Ishikawa (cell line): ENCODE data around the gene OSBPL8.

Experiments used
- CEBPB ChIP-seq: IDR thresholded peaks from 2 replicates; pipeline ENCODE4 v1.6.1; 2012
- CREB1 ChIP-seq: IDR thresholded peaks from 2 replicates; pipeline ENCODE4 v1.6.1; 2012; ENCODE audit warnings: low read depth
- EGR1 ChIP-seq: IDR thresholded peaks from 2 replicates; pipeline ENCODE4 v1.6.1; 2012
- EP300 ChIP-seq: IDR thresholded peaks from 2 replicates; pipeline ENCODE4 v1.6.1; 2012; ENCODE audit warnings: borderline replicate concordance
- FOXM1 ChIP-seq: IDR thresholded peaks from 2 replicates; pipeline ENCODE4 v1.6.1; 2012; ENCODE audit warnings: low read depth, borderline replicate concordance
- NFIC ChIP-seq: IDR thresholded peaks from 2 replicates; pipeline ENCODE4 v1.6.1; 2012
- RAD21 ChIP-seq: IDR thresholded peaks from 2 replicates; pipeline ENCODE4 v1.6.1; 2012; ENCODE audit warnings: low read depth
- TAF1 ChIP-seq: IDR thresholded peaks from 2 replicates; pipeline ENCODE4 v1.6.1; 2012; ENCODE audit warnings: low read depth, mild to moderate bottlenecking
- TCF12 ChIP-seq: IDR thresholded peaks from 2 replicates; pipeline ENCODE4 v1.6.1; 2012; ENCODE audit warnings: low read depth
- TEAD4 ChIP-seq: IDR thresholded peaks from 2 replicates; pipeline ENCODE4 v1.6.1; 2012
- YY1 ChIP-seq: IDR thresholded peaks from 2 replicates; pipeline ENCODE4 v1.6.1; 2012; ENCODE audit warnings: low read depth
- ZBTB7A ChIP-seq: IDR thresholded peaks from 2 replicates; pipeline ENCODE4 v1.6.1; 2012; ENCODE audit warnings: low read depth
- TF ChIP-seq, protein P1 (sequence below): IDR thresholded peaks from 2 replicates; pipeline ENCODE4 v1.6.1; 2012
- TF ChIP-seq, protein P2 (sequence below): IDR thresholded peaks from 2 replicates; pipeline ENCODE4 v1.6.1; 2012
- TF ChIP-seq, protein P3 (sequence below): IDR thresholded peaks from 2 replicates; pipeline ENCODE4 v1.6.1; 2012; ENCODE audit warnings: low read depth, mild to moderate bottlenecking

The OSBPL8 gene

DNA sequence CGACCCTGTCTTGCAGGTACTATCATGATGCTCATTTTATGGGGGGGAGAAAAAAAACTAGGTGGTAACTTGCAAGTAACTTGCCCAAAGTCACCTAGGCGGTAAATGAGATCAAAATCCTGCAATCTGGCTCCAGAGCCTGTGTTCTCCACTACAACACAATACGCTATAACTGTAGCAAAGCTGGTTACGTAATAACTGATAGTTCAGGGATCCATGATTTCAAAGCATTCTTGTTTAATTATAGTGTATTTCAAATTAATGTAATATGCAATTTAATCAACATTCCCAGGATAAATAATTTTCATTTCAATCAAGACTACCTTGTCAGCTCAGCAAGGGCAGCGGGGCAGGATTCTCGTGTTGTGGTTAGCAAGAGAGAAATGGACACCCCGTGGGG lies 243.1 kb downstream of the OSBPL8 start:
- no peak for TF ChIP-seq YY1
- TF ChIP-seq NFIC, result no peak
- TF ChIP-seq RAD21, result no peak
- no peak for TF ChIP-seq EGR1
- no peak for TF ChIP-seq EP300
- TF ChIP-seq, protein P1, sequence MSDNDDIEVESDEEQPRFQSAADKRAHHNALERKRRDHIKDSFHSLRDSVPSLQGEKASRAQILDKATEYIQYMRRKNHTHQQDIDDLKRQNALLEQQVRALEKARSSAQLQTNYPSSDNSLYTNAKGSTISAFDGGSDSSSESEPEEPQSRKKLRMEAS, result no peak
- no peak for TF ChIP-seq CREB1
- TF ChIP-seq CEBPB, result no peak
- TF ChIP-seq TCF12, result no peak
- no peak for TF ChIP-seq ZBTB7A
- TF ChIP-seq TEAD4, result no peak
- TF ChIP-seq, protein P2, sequence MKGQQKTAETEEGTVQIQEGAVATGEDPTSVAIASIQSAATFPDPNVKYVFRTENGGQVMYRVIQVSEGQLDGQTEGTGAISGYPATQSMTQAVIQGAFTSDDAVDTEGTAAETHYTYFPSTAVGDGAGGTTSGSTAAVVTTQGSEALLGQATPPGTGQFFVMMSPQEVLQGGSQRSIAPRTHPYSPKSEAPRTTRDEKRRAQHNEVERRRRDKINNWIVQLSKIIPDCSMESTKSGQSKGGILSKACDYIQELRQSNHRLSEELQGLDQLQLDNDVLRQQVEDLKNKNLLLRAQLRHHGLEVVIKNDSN, result no peak
- no peak for TF ChIP-seq TAF1
- no peak for TF ChIP-seq FOXM1

DNA sequence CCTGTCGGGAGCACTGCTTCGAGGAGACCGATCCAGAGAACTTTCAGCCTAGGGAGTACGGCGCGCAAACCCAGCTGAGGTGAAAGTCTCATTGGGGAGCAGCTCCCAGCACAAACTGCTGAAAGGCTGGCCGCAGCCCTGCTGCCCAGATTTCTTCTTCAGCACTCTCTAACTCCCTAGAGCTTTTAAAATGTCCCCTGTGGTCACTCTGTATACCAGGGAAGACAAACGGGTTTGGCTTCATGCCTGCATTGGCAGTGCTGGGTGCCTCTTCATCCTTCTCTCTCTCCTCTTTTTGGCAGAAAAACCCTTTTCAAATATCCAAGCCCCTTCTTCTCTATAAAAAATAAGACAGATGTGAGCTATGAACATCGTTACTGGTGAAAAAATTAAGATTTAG lies 246.3 kb downstream of the OSBPL8 start:
- TF ChIP-seq ZBTB7A (no peak), NFIC (no peak)

DNA sequence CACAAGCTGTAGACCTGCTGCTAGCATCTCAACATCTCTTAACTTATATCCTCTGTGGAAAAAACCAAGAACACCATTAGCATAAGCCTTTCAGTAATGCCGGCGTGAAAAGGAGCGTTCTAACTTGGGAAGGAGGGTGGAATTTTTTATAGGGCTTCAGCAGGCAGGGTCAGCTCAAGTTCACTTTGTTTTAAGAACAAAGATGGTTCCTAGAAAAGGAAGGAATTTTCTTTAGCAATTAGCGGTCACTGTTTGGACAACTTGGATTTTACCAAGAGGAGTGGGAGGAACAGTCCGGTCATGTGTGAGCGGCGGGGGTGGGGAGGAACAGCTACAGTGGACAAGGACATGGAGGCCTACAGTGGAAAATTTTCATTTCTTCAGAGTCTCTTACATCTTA lies 247.3 kb downstream of the OSBPL8 start:
- TF ChIP-seq CREB1, result no peak
- TF ChIP-seq RAD21, result no peak
- no peak for TF ChIP-seq TAF1
- TF ChIP-seq YY1, result no peak
- no peak for TF ChIP-seq EP300
- no peak for TF ChIP-seq NFIC
- TF ChIP-seq, protein P2, result no peak
- TF ChIP-seq ZBTB7A, result no peak
- no peak for TF ChIP-seq TCF12
- TF ChIP-seq CEBPB, result no peak
- TF ChIP-seq, protein P3, sequence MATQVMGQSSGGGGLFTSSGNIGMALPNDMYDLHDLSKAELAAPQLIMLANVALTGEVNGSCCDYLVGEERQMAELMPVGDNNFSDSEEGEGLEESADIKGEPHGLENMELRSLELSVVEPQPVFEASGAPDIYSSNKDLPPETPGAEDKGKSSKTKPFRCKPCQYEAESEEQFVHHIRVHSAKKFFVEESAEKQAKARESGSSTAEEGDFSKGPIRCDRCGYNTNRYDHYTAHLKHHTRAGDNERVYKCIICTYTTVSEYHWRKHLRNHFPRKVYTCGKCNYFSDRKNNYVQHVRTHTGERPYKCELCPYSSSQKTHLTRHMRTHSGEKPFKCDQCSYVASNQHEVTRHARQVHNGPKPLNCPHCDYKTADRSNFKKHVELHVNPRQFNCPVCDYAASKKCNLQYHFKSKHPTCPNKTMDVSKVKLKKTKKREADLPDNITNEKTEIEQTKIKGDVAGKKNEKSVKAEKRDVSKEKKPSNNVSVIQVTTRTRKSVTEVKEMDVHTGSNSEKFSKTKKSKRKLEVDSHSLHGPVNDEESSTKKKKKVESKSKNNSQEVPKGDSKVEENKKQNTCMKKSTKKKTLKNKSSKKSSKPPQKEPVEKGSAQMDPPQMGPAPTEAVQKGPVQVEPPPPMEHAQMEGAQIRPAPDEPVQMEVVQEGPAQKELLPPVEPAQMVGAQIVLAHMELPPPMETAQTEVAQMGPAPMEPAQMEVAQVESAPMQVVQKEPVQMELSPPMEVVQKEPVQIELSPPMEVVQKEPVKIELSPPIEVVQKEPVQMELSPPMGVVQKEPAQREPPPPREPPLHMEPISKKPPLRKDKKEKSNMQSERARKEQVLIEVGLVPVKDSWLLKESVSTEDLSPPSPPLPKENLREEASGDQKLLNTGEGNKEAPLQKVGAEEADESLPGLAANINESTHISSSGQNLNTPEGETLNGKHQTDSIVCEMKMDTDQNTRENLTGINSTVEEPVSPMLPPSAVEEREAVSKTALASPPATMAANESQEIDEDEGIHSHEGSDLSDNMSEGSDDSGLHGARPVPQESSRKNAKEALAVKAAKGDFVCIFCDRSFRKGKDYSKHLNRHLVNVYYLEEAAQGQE, result no peak
- no peak for TF ChIP-seq EGR1
- no peak for TF ChIP-seq TEAD4
- TF ChIP-seq, protein P1, result no peak
- no peak for TF ChIP-seq FOXM1

DNA sequence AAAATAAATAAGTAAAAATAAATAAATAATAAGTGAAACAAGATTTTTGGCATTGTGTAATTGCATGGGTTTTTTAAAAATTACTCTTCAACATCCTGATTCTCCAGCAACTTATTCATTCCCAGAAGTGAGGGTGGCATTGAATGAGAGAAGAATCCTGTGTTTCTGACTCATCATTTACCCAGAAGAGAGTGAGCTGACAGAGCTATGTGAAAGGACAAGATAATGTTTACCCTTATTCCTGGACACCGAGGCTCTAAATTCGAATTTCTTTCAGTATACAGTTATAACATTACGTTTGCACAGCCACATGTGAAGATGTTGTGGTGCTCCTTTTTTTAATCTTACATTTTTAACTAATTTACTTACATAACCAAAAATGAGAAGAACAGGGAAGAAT lies 247.8 kb downstream of the OSBPL8 start:
- TF ChIP-seq TAF1 (no peak), RAD21 (no peak), YY1 (no peak), CREB1 (no peak), TEAD4 (no peak), ZBTB7A (no peak), TCF12 (no peak)
- TF ChIP-seq, protein P1, result no peak

DNA sequence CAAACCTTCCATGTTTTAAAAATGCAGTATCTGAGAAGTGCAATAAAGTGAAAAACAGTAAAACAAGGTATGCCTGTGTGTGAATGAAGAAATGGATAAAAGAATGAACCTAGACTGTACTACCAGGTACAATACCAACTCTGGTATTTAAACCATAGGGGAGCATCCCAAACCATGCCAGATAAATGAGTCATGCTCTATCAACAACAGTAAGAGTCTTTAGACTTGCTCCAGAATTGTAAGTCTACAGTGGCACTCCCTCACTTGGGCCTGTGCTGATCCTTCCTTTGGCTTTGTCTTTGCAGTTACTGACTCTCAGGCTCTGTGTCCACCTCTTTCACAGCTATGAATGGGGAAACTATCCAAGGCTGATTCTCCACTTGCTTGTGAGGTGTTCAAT lies 249.5 kb downstream of the OSBPL8 start:
- no peak for TF ChIP-seq TAF1

DNA sequence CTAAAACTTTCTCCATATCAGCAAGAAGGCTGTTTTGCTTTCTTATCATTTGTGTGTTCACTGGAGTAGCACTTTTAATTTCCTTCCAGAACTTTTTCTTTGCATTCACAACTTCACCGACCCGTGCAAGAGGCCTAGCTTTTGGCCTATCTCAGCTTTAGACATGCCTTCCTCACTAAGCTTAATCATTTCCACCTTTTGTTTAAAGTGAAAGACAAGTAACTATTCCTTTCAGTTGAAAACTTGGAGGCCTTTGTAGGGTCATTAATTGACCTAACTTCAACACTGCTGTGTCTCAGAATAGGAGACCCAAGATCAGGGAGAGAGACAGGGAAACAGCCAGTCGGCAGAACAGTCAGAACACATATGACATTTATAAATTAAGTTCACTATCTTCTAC lies 250.7 kb downstream of the OSBPL8 start:
- TF ChIP-seq, protein P1, result no peak
- TF ChIP-seq RAD21, result no peak
- no peak for TF ChIP-seq NFIC
- no peak for TF ChIP-seq ZBTB7A
- TF ChIP-seq, protein P3, result no peak
- no peak for TF ChIP-seq TEAD4
- TF ChIP-seq CEBPB, result no peak

DNA sequence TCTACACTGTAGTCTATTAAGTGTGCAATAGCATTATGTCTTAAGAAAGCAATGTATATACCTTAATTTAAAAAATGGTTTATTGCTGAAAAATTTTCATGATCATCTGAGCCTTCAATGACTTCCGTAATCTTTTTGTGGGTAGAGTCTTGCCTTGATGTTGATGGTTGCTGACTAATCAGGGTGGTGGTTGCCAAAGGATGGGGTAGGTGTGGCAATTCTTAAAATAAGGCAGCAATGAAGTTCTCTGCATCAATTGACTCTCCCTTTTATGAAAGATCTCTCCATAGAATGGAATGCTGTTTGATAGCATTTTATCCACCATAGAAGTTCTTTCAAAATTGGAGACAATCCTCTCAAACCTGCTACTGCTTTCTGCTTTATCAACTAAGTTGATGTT lies 252.5 kb downstream of the OSBPL8 start:
- TF ChIP-seq TAF1, result no peak
- TF ChIP-seq FOXM1, result no peak
- no peak for TF ChIP-seq YY1
- TF ChIP-seq, protein P3, result no peak
- TF ChIP-seq, protein P2, result no peak
- no peak for TF ChIP-seq NFIC
- TF ChIP-seq CREB1, result no peak
- no peak for TF ChIP-seq EGR1
- no peak for TF ChIP-seq TCF12
- TF ChIP-seq ZBTB7A, result no peak
- TF ChIP-seq, protein P1, result no peak
